ENCODE results near the gene PANK4. TPM values are rescaled to one million over a fixed set of nuclear protein-coding genes. Genes with fewer than 3 reads are reported as not detected.

PANK4 gene
- total RNA-seq, 3 donors from 2014 or later, result 16.5 to 32.8 (median 31.3) TPM

DNA sequence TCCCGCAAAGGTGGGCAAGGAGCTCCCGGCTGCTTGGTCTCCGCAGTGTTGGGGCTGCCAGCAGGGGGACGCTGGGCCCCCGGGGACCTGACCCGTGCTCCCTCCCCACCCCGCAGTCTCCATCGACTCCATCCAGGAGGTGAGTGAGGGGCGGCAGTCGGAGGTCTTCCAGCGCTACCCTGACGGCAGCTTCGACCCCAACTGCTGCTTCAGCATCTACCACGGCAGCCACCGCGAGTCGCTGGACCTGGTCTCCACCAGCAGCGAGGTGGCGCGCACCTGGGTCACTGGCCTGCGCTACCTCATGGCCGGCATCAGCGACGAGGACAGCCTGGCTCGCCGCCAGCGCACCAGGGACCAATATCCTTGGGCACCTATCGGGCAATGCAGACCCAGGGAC lies 46.8 kb downstream of the PANK4 start:
- no peaks in the 10 kb centered on the region for H3K36me3 ChIP-seq
- H3K4me3 ChIP-seq, result no peak overlapping the region
- TF ChIP-seq POLR2AphosphoS5 (IDR thresholded peaks at IDR 0.05) (no peak), POLR2A (IDR thresholded peaks at IDR 0.05) (no peak)
- TF ChIP-seq, protein P1, sequence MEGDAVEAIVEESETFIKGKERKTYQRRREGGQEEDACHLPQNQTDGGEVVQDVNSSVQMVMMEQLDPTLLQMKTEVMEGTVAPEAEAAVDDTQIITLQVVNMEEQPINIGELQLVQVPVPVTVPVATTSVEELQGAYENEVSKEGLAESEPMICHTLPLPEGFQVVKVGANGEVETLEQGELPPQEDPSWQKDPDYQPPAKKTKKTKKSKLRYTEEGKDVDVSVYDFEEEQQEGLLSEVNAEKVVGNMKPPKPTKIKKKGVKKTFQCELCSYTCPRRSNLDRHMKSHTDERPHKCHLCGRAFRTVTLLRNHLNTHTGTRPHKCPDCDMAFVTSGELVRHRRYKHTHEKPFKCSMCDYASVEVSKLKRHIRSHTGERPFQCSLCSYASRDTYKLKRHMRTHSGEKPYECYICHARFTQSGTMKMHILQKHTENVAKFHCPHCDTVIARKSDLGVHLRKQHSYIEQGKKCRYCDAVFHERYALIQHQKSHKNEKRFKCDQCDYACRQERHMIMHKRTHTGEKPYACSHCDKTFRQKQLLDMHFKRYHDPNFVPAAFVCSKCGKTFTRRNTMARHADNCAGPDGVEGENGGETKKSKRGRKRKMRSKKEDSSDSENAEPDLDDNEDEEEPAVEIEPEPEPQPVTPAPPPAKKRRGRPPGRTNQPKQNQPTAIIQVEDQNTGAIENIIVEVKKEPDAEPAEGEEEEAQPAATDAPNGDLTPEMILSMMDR (IDR thresholded peaks at IDR 0.05), result no peak
- no peaks in the 10 kb centered on the region for H3K9me3 ChIP-seq
- no peak for DNase-seq (ENCODE audit: low spot score in 2 of 2)
- no peaks in the 10 kb centered on the region for H3K27me3 ChIP-seq
- H3K27ac ChIP-seq, result peak overlapping the region; percentile 60 to 80
- H3K4me1 ChIP-seq, result peaks cover 0 to 21% of the 10 kb centered on the region in 2 donors
- intact Hi-C loops (cut with DNase I; ENCODE audit: low total_unique reads), result no loop called here

DNA sequence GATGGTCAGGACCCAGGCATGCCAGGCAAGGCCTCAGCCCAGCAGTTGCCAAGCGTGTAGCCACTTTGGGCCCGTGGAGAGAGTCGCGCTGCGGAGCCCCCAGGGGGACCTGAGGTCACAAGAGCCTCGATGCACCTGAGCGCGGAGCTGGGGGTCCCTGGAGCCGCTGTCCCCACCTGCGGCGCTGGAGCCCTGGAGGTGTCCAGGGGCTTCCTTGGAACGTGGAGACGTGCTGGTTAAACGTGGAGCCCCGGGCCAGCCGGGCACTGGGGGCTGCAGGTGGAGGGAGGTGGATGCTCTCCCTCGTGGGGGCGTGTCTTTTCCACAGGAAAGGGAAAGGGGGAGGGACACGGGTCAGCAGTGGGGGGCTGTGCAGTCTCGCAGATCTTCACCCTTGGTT lies 47.2 kb downstream of the PANK4 start:
- TF ChIP-seq POLR2A (IDR thresholded peaks at IDR 0.05) (no peak), POLR2AphosphoS5 (IDR thresholded peaks at IDR 0.05) (no peak)
- TF ChIP-seq, protein P1 (IDR thresholded peaks at IDR 0.05), result no peak
- intact Hi-C loops (cut with DNase I; ENCODE audit: low total_unique reads), result no loop called here
- no peaks in the 10 kb centered on the region for H3K9me3 ChIP-seq
- no peaks in the 10 kb centered on the region for H3K27me3 ChIP-seq
- no peaks in the 10 kb centered on the region for H3K36me3 ChIP-seq
- peak overlapping the region in 1 of 2 donors; percentile 80 for H3K27ac ChIP-seq
- H3K4me1 ChIP-seq, result peaks cover 0 to 21% of the 10 kb centered on the region in 2 donors
- no peak overlapping the region for H3K4me3 ChIP-seq
- DNase-seq (ENCODE audit: low spot score in 2 of 2), result no peak

- Histone ChIP-seq H3K4me3 (no peak overlapping the region), H3K27me3 (no peaks in the 10 kb centered on the region), H3K9me3 (no peaks in the 10 kb centered on the region), H3K4me1 (peaks cover 0 to 21% of the 10 kb centered on the region in 2 donors), H3K36me3 (no peaks in the 10 kb centered on the region), H3K27ac (no peak overlapping the region)
- DNase-seq (ENCODE audit: low spot score in 2 of 2), result no peak
- no peak for TF ChIP-seq POLR2AphosphoS5 (IDR thresholded peaks at IDR 0.05)
- TF ChIP-seq POLR2A (IDR thresholded peaks at IDR 0.05), result no peak
- TF ChIP-seq, protein P1 (IDR thresholded peaks at IDR 0.05), result no peak
- intact Hi-C loops (cut with DNase I; ENCODE audit: low total_unique reads), result no loop called here
Observed at GRCh38 chr1:2477791-2478499, 48.5 kb downstream of the PANK4 start.

- TF ChIP-seq POLR2AphosphoS5 (IDR thresholded peaks at IDR 0.05) (no peak), POLR2A (IDR thresholded peaks at IDR 0.05) (no peak)
- TF ChIP-seq, protein P1 (IDR thresholded peaks at IDR 0.05), result no peak
- intact Hi-C loops (cut with DNase I; ENCODE audit: low total_unique reads), result no loop called here
- Histone ChIP-seq H3K9me3 (no peaks in the 10 kb centered on the region), H3K36me3 (no peaks in the 10 kb centered on the region), H3K4me3 (no peak overlapping the region), H3K27me3 (no peaks in the 10 kb centered on the region), H3K27ac (no peak overlapping the region), H3K4me1 (peaks cover 0 to 21% of the 10 kb centered on the region in 2 donors)
- no peak for DNase-seq (ENCODE audit: low spot score in 2 of 2)
Observed at GRCh38 chr1:2477309-2477708, 49.1 kb downstream of the PANK4 start.

- no peak for TF ChIP-seq POLR2A (IDR thresholded peaks at IDR 0.05)
- no peak for TF ChIP-seq POLR2AphosphoS5 (IDR thresholded peaks at IDR 0.05)
- TF ChIP-seq, protein P1 (IDR thresholded peaks at IDR 0.05), result no peak
- DNase-seq (ENCODE audit: low spot score in 2 of 2), result no peak
- Histone ChIP-seq H3K4me1 (peaks cover 0 to 16% of the 10 kb centered on the region in 2 donors), H3K36me3 (no peaks in the 10 kb centered on the region), H3K4me3 (no peak within 1 kb of the TSS), H3K27ac (no peak within 1 kb of the TSS), H3K9me3 (no peaks in the 10 kb centered on the region), H3K27me3 (peaks cover 0 to 2% of the 10 kb centered on the region in 2 donors)
- intact Hi-C loops (cut with DNase I; ENCODE audit: low total_unique reads), result no loop called here
Observed at GRCh38 chr1:2476061-2476999, 50.1 kb downstream of the PANK4 start, which contains the start of gene PLCH2. Gene PLCH2 (plus strand): TSS chr1:2476289. CDS start chr1:2476589, 300 bp downstream.
